ENCODE measurements around the gene ADK.

ADK gene

DNA sequence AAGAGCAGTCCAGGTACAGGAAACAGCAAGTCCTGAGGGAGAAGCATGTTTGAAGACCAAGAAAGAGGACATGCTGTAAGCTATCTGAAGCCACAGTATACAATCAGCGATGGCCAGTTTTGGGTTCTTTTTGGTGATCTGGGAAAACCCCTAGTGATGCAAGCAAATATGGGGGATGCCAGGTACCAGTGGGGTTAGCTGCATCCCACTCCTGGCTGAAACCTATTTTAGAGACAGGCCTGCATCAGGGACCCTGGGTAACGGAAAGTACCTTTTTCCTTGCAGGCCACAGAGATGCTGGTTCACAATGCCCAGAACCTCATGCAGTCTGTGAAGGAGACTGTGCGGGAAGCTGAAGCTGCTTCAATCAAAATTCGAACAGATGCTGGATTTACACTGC lies 33.3 kb upstream of the ADK start:
- TF ChIP-seq SIN3A (IDR thresholded peaks at IDR 0.05; ENCODE audit: borderline replicate concordance, insufficient read depth, low read length) (no peak), FOXP2 (optimal IDR thresholded peaks at IDR 0.05; ENCODE audit: borderline replicate concordance, extremely low read depth, extremely low read length, insufficient read depth) (no peak), TAF1 (IDR thresholded peaks at IDR 0.05; ENCODE audit: borderline replicate concordance, insufficient read depth, low read length) (no peak), POLR2AphosphoS5 (IDR thresholded peaks at IDR 0.05; ENCODE audit: low read depth, low read length) (no peak)
- TF ChIP-seq, protein P1, sequence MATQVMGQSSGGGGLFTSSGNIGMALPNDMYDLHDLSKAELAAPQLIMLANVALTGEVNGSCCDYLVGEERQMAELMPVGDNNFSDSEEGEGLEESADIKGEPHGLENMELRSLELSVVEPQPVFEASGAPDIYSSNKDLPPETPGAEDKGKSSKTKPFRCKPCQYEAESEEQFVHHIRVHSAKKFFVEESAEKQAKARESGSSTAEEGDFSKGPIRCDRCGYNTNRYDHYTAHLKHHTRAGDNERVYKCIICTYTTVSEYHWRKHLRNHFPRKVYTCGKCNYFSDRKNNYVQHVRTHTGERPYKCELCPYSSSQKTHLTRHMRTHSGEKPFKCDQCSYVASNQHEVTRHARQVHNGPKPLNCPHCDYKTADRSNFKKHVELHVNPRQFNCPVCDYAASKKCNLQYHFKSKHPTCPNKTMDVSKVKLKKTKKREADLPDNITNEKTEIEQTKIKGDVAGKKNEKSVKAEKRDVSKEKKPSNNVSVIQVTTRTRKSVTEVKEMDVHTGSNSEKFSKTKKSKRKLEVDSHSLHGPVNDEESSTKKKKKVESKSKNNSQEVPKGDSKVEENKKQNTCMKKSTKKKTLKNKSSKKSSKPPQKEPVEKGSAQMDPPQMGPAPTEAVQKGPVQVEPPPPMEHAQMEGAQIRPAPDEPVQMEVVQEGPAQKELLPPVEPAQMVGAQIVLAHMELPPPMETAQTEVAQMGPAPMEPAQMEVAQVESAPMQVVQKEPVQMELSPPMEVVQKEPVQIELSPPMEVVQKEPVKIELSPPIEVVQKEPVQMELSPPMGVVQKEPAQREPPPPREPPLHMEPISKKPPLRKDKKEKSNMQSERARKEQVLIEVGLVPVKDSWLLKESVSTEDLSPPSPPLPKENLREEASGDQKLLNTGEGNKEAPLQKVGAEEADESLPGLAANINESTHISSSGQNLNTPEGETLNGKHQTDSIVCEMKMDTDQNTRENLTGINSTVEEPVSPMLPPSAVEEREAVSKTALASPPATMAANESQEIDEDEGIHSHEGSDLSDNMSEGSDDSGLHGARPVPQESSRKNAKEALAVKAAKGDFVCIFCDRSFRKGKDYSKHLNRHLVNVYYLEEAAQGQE (IDR thresholded peaks at IDR 0.05; ENCODE audit: insufficient read depth in 1 of 2, low read depth in 2 of 2, low read length in 2 of 2), result no peak

DNA sequence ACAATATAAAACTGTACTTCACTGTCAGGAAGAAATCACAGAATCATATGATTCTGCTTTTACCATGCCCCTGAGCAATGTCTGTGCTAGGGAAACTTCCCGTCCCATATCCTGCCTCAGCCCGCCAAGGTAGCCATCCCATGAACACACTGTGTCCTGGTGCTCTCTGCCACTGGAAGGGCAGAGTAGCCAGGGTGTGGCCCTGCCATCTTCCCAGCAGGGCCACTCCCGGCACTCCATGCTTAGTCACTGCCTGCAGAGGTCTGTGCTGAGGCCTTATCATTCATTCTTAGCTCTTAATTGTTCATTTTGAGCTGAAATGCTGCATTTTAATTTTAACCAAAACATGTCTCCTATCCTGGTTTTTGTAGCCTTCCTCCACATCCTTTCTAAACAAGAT lies 32.2 kb upstream of the ADK start:
- TF ChIP-seq SIN3A (IDR thresholded peaks at IDR 0.05; ENCODE audit: borderline replicate concordance, insufficient read depth, low read length) (no peak), TAF1 (IDR thresholded peaks at IDR 0.05; ENCODE audit: borderline replicate concordance, insufficient read depth, low read length) (no peak), FOXP2 (optimal IDR thresholded peaks at IDR 0.05; ENCODE audit: borderline replicate concordance, extremely low read depth, extremely low read length, insufficient read depth) (no peak), POLR2AphosphoS5 (IDR thresholded peaks at IDR 0.05; ENCODE audit: low read depth, low read length) (no peak)
- TF ChIP-seq, protein P1 (IDR thresholded peaks at IDR 0.05; ENCODE audit: insufficient read depth in 1 of 2, low read depth in 2 of 2, low read length in 2 of 2), result no peak

GRCh38 chr10:74120911-74121310 lies 30.1 kb upstream of the ADK start:
- TF ChIP-seq TAF1 (IDR thresholded peaks at IDR 0.05; ENCODE audit: borderline replicate concordance, insufficient read depth, low read length), result no peak
- no peak for TF ChIP-seq SIN3A (IDR thresholded peaks at IDR 0.05; ENCODE audit: borderline replicate concordance, insufficient read depth, low read length)
- TF ChIP-seq FOXP2 (optimal IDR thresholded peaks at IDR 0.05; ENCODE audit: borderline replicate concordance, extremely low read depth, extremely low read length, insufficient read depth), result no peak
- TF ChIP-seq POLR2AphosphoS5 (IDR thresholded peaks at IDR 0.05; ENCODE audit: low read depth, low read length), result no peak
- TF ChIP-seq, protein P1 (IDR thresholded peaks at IDR 0.05; ENCODE audit: insufficient read depth in 1 of 2, low read depth in 2 of 2, low read length in 2 of 2), result no peak

DNA sequence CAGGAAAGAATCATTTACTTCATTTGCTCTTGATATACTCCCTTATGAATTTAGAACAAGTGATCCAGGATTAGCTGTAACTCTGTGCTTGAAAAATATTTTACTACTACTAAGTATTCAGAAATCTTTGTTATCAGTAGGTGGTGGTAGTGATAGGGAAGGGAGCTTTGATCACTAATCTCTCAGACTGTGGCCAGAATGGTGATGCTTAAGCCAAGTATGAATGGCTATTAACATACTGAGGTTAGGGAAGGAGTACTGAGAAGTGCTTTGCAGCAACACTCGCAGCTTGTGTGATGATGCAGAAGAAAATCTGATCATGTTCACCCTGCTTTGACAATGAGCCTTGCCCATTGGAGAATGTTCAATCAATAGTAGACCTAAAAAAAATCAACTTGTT lies 29.7 kb upstream of the ADK start:
- TF ChIP-seq POLR2AphosphoS5 (IDR thresholded peaks at IDR 0.05; ENCODE audit: low read depth, low read length) (no peak), SIN3A (IDR thresholded peaks at IDR 0.05; ENCODE audit: borderline replicate concordance, insufficient read depth, low read length) (no peak), TAF1 (IDR thresholded peaks at IDR 0.05; ENCODE audit: borderline replicate concordance, insufficient read depth, low read length) (no peak), FOXP2 (optimal IDR thresholded peaks at IDR 0.05; ENCODE audit: borderline replicate concordance, extremely low read depth, extremely low read length, insufficient read depth) (no peak)
- TF ChIP-seq, protein P1 (IDR thresholded peaks at IDR 0.05; ENCODE audit: insufficient read depth in 1 of 2, low read depth in 2 of 2, low read length in 2 of 2), result no peak

DNA sequence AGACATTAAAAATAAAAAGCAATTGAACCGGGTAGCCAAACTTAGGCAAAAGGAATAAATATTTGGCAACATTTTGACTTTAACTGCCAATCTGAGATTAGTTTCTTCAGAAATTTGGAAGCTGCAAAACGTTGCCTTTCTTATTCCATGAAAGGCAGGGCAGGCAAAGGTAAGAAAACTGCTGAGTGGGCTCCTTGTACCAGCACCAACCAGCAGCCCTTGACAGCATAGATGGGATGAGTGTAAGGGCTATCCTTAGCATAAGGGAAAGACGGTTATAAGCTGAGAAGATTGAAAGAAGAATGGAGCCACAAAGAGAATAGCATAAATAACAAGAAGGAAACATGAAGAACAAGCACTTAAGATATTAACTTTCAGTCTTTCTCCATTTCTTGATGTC lies 29.0 kb upstream of the ADK start:
- TF ChIP-seq TAF1 (IDR thresholded peaks at IDR 0.05; ENCODE audit: borderline replicate concordance, insufficient read depth, low read length) (no peak), FOXP2 (optimal IDR thresholded peaks at IDR 0.05; ENCODE audit: borderline replicate concordance, extremely low read depth, extremely low read length, insufficient read depth) (no peak), SIN3A (IDR thresholded peaks at IDR 0.05; ENCODE audit: borderline replicate concordance, insufficient read depth, low read length) (no peak), POLR2AphosphoS5 (IDR thresholded peaks at IDR 0.05; ENCODE audit: low read depth, low read length) (no peak)
- TF ChIP-seq, protein P1 (IDR thresholded peaks at IDR 0.05; ENCODE audit: insufficient read depth in 1 of 2, low read depth in 2 of 2, low read length in 2 of 2), result no peak
